ENCODE results near the gene LRRFIP1. TPM values are rescaled to one million over a fixed set of nuclear protein-coding genes. Genes with fewer than 3 reads are reported as not detected.

LRRFIP1 gene
- total RNA-seq, 4 donors from 2014 or later = 142 to 213 (median 191) TPM

GRCh38 chr2:237815637-237816036, 188.2 kb downstream of the LRRFIP1 start:
- H3K9me3 ChIP-seq = no peaks in the 10 kb centered on the region
- no peaks in the 10 kb centered on the region for H3K36me3 ChIP-seq
- no peak for TF ChIP-seq EP300 (IDR thresholded peaks at IDR 0.05)
- no peak for TF ChIP-seq CTCF (IDR thresholded peaks at IDR 0.05)
- no peak for TF ChIP-seq POLR2A (IDR thresholded peaks at IDR 0.05; ENCODE audit: low read depth)
- no peak for TF ChIP-seq POLR2AphosphoS5 (IDR thresholded peaks at IDR 0.05)
- WGBS = 93% methylated on average over 1 of the region's 1 CpG
- H3K4me1 ChIP-seq = no peaks in the 10 kb centered on the region
- H3K4me3 ChIP-seq = no peak overlapping the region
- H3K27ac ChIP-seq (replicated peaks in 1 of 4) = no peak overlapping the region
- no peaks in the 10 kb centered on the region for H3K27me3 ChIP-seq
- intact Hi-C loops (cut with DNase I) = no loop called here
- no peak for DNase-seq (ENCODE audit: extremely low spot score)

GRCh38 chr2:237816531-237816930, 189.1 kb downstream of the LRRFIP1 start:
- WGBS = 95% methylated on average over 1 of the region's 1 CpG
- Histone ChIP-seq H3K9me3 (no peaks in the 10 kb centered on the region), H3K4me1 (no peaks in the 10 kb centered on the region), H3K36me3 (no peaks in the 10 kb centered on the region), H3K27me3 (no peaks in the 10 kb centered on the region), H3K27ac (replicated peaks in 1 of 4) (no peak overlapping the region), H3K4me3 (no peak overlapping the region)
- no peak for DNase-seq (ENCODE audit: extremely low spot score)
- intact Hi-C loops (cut with DNase I) = no loop called here
- TF ChIP-seq EP300 (IDR thresholded peaks at IDR 0.05) (no peak), POLR2AphosphoS5 (IDR thresholded peaks at IDR 0.05) (no peak), CTCF (IDR thresholded peaks at IDR 0.05) (no peak), POLR2A (IDR thresholded peaks at IDR 0.05; ENCODE audit: low read depth) (no peak)

GRCh38 chr2:237818066-237818473, 190.7 kb downstream of the LRRFIP1 start:
- no peaks in the 10 kb centered on the region for H3K4me1 ChIP-seq
- no peaks in the 10 kb centered on the region for H3K36me3 ChIP-seq
- DNase-seq (ENCODE audit: extremely low spot score) = no peak
- no peaks in the 10 kb centered on the region for H3K9me3 ChIP-seq
- intact Hi-C loops (cut with DNase I) = no loop called here
- no peaks in the 10 kb centered on the region for H3K27me3 ChIP-seq
- H3K27ac ChIP-seq (replicated peaks in 1 of 4) = no peak overlapping the region
- TF ChIP-seq EP300 (IDR thresholded peaks at IDR 0.05) = no peak
- no peak for TF ChIP-seq POLR2AphosphoS5 (IDR thresholded peaks at IDR 0.05)
- TF ChIP-seq CTCF (IDR thresholded peaks at IDR 0.05) = no peak
- TF ChIP-seq POLR2A (IDR thresholded peaks at IDR 0.05; ENCODE audit: low read depth) = no peak
- WGBS = 58% methylated on average over 5 of the region's 5 CpGs
- no peak overlapping the region for H3K4me3 ChIP-seq

- no peak for DNase-seq (ENCODE audit: extremely low spot score)
- intact Hi-C loops (cut with DNase I) = no loop called here
- Histone ChIP-seq H3K36me3 (no peaks in the 10 kb centered on the region), H3K9me3 (no peaks in the 10 kb centered on the region), H3K4me3 (no peak overlapping the region), H3K4me1 (no peaks in the 10 kb centered on the region), H3K27ac (replicated peaks in 1 of 4) (no peak overlapping the region), H3K27me3 (no peaks in the 10 kb centered on the region)
- TF ChIP-seq CTCF (IDR thresholded peaks at IDR 0.05) (no peak), POLR2AphosphoS5 (IDR thresholded peaks at IDR 0.05) (no peak), EP300 (IDR thresholded peaks at IDR 0.05) (no peak), POLR2A (IDR thresholded peaks at IDR 0.05; ENCODE audit: low read depth) (no peak)
- WGBS = 78% methylated on average over 2 of the region's 2 CpGs
These were observed 191.8 kb downstream of the LRRFIP1 start for GRCh38 chr2:237819231-237819630.

GRCh38 chr2:237820421-237820820, 193.0 kb downstream of the LRRFIP1 start:
- no peaks in the 10 kb centered on the region for H3K36me3 ChIP-seq
- no peaks in the 10 kb centered on the region for H3K27me3 ChIP-seq
- TF ChIP-seq POLR2A (IDR thresholded peaks at IDR 0.05; ENCODE audit: low read depth) (no peak), EP300 (IDR thresholded peaks at IDR 0.05) (no peak), CTCF (IDR thresholded peaks at IDR 0.05) (no peak), POLR2AphosphoS5 (IDR thresholded peaks at IDR 0.05) (no peak)
- no peak overlapping the region for H3K4me3 ChIP-seq
- WGBS = 88% methylated on average over 2 of the region's 2 CpGs
- intact Hi-C loops (cut with DNase I) = no loop called here
- DNase-seq (ENCODE audit: extremely low spot score) = no peak
- H3K9me3 ChIP-seq = no peaks in the 10 kb centered on the region
- no peak overlapping the region for H3K27ac ChIP-seq (replicated peaks in 1 of 4)
- H3K4me1 ChIP-seq = no peaks in the 10 kb centered on the region

All from esophagus muscularis mucosa (tissue), 4 donors.